ENCODE measurements around the gene LAMTOR3.
"Not testable (repeated sequence)": the region's sequence is repeated elsewhere in the genome, so short reads cannot be mapped to it uniquely, and the experiment has no call there.

LAMTOR3 gene

GRCh38 chr4:99830051-99830450 is 64.2 kb downstream of the LAMTOR3 start:
- DNase-seq (ENCODE audit: low read depth) = not testable (repeated sequence)

GRCh38 chr4:99828477-99828876 is 65.8 kb downstream of the LAMTOR3 start:
- no peak for DNase-seq (ENCODE audit: low read depth)

Measured in CMK (cell line).